ENCODE data around the gene SCN9A.
"Not testable (repeated sequence)": the region's sequence is repeated elsewhere in the genome, so short reads cannot be mapped to it uniquely, and the experiment has no call there.

Gene SCN9A

DNA sequence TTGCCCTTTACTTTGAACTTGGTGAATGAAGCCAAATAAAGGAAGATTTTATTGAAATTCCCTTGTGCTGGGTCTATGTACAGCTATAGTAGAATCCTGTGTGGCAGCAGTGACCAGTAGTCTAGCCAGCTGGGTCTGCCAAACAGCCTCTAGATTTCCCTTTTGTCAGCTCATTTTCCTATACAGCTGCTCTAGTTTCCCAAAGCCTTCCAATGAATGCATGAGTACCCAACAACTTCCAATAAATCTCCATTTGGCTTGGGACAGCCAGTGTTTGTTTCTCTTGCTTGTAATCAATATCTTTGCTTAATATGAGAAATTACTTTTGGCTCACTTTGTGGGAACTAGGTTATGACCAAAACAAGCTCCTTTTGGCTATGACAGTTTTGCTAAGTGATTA is 43.6 kb downstream of the SCN9A start:
- DNase-seq, result no peak

DNA sequence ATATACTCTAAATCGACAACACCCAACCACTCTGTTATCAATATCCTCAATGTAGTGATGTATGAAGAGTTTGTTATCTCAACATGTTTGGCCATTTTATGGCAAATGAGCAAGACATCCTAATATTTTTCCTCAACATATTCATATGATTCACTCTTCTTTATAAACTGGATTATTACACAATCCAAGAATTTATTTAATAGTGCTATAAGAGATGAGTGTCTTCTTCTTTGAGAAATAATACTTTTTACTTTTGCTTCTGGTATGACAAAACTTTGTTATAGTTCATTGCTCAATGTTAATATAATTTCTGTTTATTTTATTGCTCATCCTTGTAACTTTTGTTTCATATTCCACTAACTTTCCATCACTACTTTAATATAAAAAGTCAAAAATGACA is 44.3 kb downstream of the SCN9A start:
- no peak for DNase-seq

DNA sequence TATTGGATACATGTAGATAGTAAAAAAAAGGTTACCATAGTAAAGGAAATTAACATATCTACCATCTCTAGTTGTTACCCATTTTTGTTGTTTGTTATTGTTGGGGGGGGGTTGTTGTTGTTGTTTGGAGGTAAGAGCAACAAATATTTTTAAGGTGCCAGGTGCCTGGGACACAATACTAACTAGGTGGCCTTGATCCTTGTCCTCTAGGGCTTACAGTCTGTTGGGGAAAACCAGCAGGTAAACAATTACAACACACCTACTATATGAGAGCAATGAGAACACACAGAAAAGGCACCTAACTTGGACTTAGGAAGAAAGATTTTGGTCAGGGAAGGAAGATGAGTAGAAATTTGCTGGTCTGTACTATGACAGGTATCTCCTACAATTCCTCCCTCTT is 46.3 kb downstream of the SCN9A start:
- DNase-seq, result no peak

- no peak for DNase-seq
Observed at GRCh38 chr2:166328147-166328546, 47.6 kb downstream of the SCN9A start.

- no peak for DNase-seq
Observed at GRCh38 chr2:166321076-166321475, 54.7 kb downstream of the SCN9A start.

DNA sequence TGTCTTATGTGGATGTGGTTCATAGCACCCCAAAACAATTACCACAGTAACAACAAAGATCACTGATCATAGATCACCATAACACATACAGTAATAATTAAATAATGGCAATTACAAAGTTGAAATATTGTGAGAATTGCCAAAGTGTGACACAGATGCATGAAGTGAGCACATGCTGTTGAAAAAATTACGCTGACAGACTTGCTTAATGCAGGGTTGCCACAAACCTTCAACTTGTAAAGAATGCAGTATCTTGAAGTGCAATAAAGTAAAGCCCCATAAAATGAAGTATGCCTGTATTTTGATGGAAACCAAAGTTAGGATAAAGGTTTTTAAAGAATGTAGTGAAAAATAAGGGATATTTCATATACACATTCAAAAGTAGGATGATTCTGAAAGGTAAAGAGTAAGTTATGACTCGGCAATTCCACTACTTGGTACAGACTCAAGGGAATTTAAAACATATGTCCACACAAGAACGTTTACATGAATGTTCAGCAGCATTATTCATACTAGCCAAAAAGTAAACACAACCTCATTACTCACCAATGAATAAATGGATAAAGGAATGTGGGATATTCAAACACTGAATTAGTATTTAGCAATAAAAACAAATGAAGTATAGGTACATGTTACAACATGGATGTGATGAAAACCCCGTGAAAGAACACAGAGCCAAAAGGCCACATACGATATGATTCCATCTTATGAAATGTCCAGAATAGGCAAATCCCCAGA is 61.6 kb downstream of the SCN9A start:
- DNase-seq, result no peak

DNA sequence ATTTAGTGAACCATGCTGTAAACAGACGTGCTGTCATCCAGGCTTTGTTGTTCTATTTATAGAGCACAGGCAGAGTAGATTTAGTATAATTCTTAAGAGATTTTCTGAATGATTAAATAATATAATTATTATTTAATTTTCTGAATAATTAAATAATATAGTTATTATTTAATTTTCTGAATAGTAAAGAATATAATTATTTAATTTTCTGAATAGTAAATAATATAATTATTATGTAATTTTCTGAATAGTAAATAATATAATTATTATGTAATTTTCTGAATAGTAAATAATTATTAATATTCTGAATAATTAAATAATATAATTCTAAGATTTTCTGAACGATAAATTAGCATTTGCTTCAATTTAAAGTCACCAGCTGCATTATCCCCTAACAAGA is 62.9 kb downstream of the SCN9A start:
- DNase-seq, result not testable (repeated sequence)

GRCh38 chr2:166307326-166307725 is 68.4 kb downstream of the SCN9A start:
- DNase-seq, result no peak

- no peak for DNase-seq
Observed at GRCh38 chr2:166304656-166305055, 71.1 kb downstream of the SCN9A start.

GRCh38 chr2:166302036-166302435 is 73.7 kb downstream of the SCN9A start:
- no peak for DNase-seq

DNA sequence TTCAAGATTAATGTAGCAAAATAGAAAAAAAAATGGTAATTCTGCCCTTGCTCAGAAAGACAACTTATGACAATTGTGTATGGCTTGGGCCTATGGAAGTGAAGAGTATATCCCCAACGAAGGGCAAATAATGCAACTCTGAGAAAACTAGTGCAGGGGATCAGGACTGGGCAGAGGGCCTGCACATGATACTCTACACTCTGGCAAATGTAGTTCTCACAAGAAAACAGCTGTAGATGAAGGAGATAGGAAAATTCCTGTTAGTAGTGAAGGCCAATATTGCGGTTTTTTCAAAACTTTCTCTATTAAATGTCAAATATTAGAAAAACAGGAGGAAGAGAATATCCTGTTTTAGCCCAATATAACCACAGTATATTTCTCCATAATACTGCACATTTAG is 77.8 kb downstream of the SCN9A start:
- DNase-seq, result no peak

DNA sequence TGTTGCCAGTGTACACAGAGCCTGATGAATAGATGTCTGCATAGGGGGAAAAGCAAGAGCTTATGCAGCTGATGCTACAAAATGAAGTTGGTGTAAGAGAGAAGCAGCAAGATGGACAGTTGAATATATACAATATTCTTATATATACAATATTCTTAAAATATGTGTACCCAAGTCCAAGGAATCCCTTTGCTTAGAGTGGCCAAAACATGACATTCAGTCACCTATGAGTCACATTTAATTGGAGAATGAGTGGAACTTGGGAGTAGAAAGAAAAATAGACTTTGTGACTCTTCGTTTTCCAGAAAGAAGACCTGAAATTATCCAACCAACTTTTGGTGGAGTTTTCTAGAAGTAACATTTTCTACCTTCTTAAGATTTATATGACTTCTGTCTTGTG is 81.8 kb downstream of the SCN9A start:
- no peak for DNase-seq

DNA sequence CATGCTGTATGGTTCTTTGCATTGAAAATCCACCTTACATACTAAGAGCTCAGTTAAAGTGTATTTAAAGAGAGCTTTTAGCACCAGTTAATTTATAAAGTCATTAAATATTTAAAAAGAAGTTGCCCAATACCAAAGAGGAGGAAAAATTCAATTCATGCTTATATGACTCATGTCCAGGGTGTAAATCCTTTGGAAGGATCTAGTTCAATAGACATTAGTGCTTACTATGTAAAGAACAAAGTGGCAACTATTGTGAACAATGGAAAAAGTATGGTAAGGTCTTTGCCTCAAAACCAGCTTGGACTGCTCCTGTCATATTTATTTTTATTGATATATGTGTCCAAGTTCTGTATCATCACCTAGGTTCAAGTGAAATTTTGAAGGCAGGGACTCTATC is 90.5 kb downstream of the SCN9A start:
- no peak for DNase-seq

DNA sequence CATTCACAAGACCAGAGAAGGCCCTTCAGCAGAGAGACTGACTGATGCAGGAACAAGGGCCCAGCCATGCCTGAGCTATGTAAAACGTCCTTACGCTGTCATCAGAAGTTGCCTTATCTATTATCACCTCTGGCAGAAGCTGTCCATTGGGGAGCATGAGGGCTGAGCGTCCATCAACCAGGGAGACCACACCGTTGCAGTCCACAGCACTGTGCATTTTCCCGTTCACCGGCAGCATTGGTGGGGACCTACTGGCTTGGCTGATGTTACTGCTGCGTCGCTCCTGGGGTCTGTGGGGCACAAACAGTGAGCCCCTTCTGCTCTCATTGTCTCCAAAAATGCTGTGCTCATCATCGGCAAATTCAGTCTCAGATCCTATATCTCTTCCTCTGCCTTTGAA is 91.4 kb downstream of the SCN9A start:
- DNase-seq, result no peak

DNA sequence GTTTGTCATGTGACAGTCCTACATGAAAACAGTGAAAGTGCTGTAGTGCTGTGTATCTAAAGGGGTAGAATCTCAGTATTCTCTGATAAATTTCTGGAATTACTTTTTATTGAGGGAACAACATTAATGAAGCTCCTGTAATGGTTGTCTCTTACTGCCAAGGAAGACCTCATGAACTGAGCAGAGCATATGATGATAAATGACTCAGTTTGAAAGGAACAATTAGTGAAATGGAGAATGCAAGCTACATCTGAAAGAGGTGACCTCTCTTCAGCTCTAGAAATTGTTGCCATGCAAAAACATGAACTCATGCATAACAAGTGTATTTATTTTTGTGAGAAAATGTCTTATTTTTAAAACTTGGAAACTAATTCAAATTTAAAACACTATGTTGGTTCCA is 93.6 kb downstream of the SCN9A start:
- DNase-seq, result no peak

- DNase-seq, result no peak
Observed at GRCh38 chr2:166278856-166279255, 96.9 kb downstream of the SCN9A start.

- no peak for DNase-seq
Observed at GRCh38 chr2:166270376-166270775, 105.4 kb downstream of the SCN9A start.

- no peak for DNase-seq
Observed at GRCh38 chr2:166269322-166269721, 106.4 kb downstream of the SCN9A start.

DNA sequence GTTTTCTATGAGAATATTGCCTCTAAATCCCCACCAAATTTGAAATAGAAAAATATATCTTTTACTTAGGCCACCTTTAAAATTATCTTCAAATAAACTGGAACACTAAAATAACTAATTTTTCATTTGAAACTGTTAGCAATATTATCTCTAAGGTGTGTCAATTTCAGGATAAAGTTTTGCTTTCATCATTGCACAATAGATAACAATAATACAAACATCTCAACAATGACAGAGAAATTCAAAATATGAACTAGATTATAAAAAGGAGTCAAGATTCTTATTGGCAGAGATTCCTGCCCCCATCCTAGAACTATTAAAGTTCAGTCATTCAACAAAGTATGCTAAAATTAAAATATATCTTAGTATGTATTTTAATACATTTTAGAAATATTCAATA is 117.9 kb downstream of the SCN9A start:
- DNase-seq, result no peak

- DNase-seq, result no peak
Observed at GRCh38 chr2:166256896-166257295, 118.8 kb downstream of the SCN9A start.

- DNase-seq, result no peak
Observed at GRCh38 chr2:166249318-166249717, 126.4 kb downstream of the SCN9A start.

GRCh38 chr2:166246901-166247300 is 128.8 kb downstream of the SCN9A start:
- DNase-seq, result no peak

DNA sequence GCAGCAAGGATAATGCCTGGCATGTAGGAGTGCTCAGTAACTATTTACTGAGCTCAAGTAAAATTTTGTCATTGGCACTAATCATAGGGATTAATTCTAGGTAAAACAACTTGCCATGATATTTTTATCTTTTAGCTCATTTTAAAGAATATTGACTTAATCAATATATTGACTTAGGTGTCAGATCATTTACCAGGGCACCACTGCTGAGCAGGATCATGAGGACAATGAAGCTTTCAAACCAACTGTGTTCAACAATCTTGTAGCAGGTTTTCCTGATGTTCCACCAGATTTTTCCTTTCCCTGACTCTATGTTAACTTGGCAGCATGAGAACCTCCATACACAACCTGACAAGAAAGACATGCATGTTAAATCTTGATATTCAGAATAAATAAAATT is 133.4 kb downstream of the SCN9A start:
- no peak for DNase-seq

DNA sequence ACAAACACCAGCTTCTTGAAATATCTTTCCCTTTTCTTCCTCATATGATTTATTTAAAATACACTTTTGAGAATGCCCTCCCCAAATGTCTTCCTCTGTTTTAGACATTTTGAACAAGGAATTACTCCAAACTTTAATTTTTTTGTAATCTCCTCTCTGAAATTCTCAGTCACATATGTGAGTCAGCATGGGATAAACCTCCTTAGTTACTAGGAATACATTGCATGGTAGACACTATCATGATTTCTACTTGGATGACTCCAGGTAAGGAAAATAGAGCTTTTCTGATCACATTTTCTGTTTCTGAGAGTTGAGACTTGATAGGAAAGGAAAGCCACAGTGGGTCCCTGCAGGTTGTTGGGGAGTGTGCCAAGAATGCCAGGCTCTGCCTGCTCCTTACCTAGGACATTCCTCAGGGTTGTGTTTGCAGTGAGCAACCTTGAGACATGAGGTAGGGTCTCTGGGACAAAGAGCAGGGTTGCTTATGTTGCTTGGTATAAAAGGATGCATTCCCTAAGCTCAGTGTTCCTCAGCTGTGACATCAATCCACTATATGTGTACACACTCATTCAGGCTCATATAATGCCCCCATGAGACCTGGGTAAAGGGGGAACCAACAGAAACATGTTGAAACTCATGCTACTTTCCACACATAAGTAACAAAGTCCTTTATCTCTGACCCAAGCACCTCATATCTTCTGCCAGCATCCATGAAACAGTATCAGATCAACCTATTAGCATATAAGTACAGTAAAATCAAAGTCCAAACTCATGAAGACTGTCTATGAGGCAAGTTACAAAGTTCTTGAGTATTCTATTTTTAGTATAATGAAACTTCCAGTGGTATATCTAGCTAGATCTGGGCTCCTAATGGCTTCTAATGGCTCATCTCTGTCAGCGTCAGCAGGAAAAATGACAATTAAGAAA is 135.1 kb downstream of the SCN9A start:
- DNase-seq, result no peak

All from NCI-H510A (cell line).